T-cell (primary cell): ENCODE data around the gene CLEC4F. TPM values are rescaled to one million over a fixed set of nuclear protein-coding genes. Genes with fewer than 3 reads are reported as not detected.

Experiments used
- total RNA-seq, 35 experiments: library from RNA in 6 of 35; stranded (reverse) in 6 of 35; fragments of 120-200 nt in 1 of 35; gene quantifications; one replicate each; pipeline versions ENCODE4 v1.2.1 to v1.2.4 and lab custom pipeline; 2013 to 2026

Gene CLEC4F
- total RNA-seq, 5 donors from 2014 or later (not counting 1 experiment from before 2014, with no cell fraction given), result not detected

Other genes starting within 250 kb of the CLEC4F start
- gene ADD2, start 52.4 kb downstream of the CLEC4F start, total RNA-seq, result 1 to 10 TPM; 4.7 to 7.9 (median 7.1) TPM
- not detected for gene FIGLA, start 30.0 kb downstream of the CLEC4F start, total RNA-seq
- gene CD207, start 15.2 kb upstream of the CLEC4F start, total RNA-seq, result not detected
- not detected for gene VAX2, start 80.0 kb upstream of the CLEC4F start, total RNA-seq
- gene ATP6V1B1, start 115.3 kb upstream of the CLEC4F start, total RNA-seq, result not detected
- under 1 TPM in 4 of 5 donors, not detected in 1; 0.20 to 0.88 (median 0.45) TPM for gene ANKRD53, start 158.0 kb upstream of the CLEC4F start, total RNA-seq
- gene TEX261, start 174.3 kb upstream of the CLEC4F start, total RNA-seq, result 10 to 100 TPM; 35.9 to 60.3 (median 48.1) TPM
- 100 to 1,000 TPM in 3 of 5 donors, 10 to 100 TPM in 2; 89.8 to 124 (median 111) TPM for gene NAGK, start 248.0 kb upstream of the CLEC4F start, total RNA-seq